HG03175 (cell line): ENCODE measurements around the gene BAHCC1.

Experiments used
- ATAC-seq: cut with Tn5 transposase; IDR thresholded peaks from one replicate; pipeline ENCODE4 v1.9.1; 2021; ENCODE audit warnings: mild to moderate bottlenecking, moderate library complexity; ENCODE audit not compliant: unreplicated experiment

The BAHCC1 gene

DNA sequence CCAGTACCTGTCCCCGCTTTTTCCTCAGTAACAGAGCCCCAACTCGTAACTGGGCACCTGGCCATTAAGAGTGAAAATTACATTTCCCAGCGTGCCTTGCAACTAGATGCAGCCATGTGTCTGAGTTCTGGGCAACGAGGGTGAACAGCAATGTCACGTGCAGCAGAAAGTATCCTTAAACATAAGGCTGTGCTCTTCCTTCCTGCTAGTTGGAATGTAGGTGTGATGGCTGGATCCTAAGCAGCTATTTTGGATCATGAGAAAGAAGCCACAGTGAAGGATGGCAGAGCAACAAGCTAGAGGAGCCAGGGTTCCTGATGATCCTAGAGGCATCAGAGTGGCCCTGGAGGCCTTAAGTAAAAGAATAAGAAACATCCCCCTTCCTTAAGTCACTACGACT, 81.4 kb downstream of the BAHCC1 start:
- no peak for ATAC-seq

DNA sequence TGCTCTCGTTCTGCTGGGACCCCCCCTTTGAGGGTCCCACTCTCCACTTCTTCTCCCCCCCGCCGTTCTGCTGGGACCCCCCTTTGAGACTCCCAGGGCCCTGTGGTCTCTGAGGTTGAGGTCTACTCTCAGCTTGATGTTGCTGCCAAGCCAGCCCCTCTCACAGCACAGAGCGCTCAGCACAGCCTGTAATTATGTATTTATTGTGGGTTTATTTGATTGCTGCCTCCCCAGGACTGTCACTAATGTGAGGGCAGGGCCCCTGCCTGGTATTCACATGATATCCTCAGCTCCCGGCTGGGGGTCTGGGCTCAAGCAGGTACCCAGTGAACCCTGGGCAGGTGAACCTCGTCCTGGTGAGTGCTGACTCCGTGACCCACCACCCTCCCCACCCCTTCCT, 81.9 kb downstream of the BAHCC1 start:
- no peak for ATAC-seq

DNA sequence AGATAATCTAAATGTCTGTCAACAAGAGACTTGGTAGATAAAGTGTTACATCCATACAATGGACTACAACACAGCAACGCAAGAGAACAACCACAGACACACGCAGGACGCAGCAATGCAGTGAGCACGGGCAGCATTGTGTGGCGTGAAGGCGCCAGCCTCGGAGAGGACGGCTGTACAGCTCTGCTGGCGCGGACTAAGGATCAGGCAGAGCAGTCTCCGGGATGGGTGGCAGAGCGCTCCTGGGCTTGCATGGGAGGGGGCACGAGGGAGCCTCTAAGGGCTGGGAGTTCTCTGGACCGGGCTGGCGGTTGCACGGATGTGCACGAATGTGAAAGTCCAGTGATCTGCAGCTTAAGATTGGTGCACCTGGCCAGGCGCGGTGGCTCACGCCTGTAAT, 82.9 kb downstream of the BAHCC1 start:
- ATAC-seq, result no peak

DNA sequence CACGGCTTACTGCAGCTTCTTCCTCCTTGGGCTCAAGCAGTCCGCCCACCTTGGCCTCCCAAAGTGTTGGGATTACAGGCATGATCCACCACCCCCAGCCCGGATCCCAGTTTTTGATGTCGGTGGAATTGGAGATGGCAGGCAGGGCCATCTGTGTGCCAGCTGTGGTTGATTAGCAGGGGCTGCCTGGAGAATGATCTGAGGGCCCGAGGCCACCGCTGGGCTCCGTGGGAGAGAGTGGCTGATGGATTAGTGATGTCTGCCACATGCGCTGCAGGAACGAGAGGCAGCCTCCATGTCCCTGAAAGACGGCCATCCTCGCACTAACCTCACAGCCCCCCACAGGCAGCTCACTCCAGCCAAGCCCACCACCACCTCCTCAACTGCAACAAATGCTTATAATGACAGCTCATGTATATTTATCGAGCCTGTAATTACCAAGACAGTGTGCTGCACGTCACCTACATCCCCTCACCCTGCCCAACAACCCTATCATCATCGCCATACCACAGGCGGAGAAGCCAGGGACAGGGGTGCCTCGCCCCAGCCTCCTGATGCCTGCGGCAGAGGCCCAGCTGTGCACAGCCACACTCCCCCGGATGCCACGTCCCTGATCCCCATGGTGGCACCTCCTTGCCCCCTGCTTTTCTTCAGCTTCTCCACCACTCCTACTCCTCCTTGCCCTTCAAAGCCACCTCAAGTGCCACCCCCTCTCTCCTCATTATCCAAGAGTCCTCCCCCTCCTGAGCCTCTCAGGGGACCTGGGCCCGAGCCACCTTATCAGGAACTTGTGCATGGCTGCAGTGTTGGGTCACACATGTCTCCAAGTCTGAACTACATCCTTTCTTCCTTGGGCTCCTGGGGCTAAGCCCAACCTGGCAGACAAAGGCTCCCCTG, 84.2 kb downstream of the BAHCC1 start:
- no peak for ATAC-seq

DNA sequence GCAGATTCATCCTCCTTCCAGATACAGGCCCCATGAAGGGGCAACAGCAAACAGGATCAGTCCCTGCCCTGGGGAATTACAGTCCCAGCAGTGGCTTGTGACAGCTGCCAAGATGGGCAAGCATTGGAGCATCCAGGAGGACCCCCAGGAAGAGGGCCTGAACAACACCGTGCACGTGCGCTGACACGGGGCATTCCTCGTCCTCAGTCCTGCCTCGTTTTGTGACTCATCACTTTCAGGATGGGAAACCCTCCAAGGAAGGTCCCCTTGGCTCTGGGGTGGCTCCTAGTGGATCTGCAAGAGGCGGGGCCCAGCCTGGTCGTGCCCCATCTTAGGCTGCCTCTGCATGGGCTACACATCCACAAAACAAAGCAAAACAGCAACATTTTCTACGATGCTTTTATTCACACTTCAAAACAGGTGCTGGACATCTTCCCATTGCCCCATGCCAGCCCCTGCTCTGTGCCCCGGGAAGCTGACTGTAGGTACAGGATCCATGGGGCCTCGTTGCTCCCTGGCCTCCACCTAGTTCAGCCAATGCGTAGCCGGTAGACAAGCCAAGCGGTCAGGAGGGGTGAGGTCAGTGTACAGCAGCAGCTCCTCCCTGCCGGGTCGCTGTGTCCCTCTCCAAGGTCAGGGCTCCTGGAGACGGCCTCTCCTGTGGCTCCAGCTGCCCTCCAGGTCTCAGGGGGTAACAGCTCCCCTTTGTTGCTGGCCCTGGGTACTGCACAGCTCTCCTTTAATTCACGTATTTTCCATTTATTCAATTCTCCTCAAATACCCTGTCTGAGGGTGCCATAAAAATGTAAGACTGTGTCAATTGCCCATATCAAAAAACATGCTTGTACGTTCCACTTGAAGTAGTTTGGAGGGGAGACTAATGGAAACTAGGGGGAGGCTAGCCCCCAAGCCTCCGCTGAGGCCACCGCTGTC, 85.1 kb downstream of the BAHCC1 start:
- ATAC-seq, result no peak

DNA sequence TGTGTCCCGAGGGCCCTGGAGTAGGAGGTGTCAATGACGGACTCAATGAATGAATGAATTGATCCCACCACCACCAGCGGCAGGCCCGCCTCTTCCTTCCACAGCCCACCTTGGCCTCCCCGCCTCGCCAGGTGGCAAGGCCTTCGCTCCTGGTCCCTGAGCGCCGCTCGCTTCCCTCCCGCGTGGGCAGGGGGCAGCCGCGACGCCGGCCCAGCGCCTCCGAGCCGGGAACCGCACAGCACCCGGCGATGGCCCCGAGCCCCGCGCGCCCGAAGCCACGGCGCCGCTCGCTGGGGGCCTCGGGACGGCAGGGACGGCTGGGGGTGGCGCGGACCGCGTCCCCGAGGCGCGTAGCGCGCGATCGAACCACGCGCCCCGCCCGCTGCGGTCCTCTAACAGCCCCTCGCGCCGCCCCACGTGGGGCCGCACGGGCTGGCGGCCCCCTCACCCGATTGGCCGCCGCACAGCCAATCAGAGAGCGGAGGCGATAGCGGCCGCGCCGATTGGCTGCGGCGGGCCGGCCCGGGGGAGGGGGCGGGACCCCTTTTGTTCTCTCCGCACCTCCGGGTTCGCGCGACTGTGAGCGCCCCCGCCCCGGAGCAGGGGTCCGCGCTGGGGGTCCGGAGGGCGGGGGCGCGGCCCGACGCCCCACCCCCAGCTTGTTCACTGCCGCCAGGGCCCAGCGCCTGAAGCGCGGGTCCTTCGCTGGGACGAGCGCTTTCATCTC, 86.0 kb downstream of the BAHCC1 start:
- ATAC-seq, result no peak

DNA sequence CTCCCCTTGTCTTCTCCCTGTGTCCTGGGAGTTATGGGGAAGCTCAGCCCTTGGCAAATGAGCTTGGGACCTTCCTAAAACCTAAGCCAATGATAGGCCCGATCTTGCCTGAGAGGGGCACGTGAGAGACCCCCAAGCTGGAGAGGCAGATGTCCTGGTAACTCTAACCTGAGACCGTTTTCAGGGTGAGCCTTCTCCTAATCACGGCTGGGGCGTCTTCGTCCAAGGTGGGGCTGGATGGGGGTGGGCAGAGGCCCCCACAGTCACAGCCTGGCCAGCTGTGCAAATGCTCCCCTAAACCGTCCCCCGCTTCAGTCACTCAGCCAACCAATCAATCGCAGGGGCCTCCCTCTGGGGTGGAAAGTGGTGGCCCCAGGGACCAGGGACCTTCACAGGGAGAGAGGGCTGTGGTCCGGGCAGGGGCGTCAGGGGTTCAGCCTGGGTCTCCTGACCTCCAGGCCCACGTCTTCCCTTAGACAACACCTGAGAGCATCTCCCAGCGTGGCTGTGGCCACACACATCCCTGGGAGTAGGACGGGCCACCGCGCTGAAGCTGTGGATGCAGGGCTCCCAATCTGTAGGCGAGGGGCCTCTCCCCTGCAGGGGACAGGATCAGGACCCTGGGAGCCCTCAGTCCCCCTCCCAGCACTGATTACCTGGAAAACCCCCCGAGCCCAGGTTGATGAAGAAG, 86.7 kb downstream of the BAHCC1 start:
- no peak for ATAC-seq

DNA sequence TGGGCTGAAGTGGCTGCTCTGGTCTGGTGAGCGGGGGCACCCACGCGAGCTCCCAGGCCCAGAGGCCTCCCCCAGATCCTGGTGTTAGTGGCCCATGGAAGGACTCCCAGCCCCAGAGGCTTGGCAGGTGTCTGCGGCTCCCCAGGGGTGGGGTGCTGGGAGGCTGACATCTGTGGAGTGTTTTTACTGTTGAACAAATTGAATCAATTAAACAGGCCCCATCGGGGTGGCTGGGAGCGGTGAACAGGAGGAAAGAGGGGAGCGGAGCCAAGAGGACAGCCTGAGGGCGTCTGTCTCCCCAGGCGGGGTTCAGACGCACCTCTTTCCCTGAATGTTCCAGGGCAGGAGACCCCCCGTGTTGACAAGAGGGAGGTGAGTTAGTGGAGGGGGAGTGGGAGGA, 87.4 kb downstream of the BAHCC1 start:
- no peak for ATAC-seq

DNA sequence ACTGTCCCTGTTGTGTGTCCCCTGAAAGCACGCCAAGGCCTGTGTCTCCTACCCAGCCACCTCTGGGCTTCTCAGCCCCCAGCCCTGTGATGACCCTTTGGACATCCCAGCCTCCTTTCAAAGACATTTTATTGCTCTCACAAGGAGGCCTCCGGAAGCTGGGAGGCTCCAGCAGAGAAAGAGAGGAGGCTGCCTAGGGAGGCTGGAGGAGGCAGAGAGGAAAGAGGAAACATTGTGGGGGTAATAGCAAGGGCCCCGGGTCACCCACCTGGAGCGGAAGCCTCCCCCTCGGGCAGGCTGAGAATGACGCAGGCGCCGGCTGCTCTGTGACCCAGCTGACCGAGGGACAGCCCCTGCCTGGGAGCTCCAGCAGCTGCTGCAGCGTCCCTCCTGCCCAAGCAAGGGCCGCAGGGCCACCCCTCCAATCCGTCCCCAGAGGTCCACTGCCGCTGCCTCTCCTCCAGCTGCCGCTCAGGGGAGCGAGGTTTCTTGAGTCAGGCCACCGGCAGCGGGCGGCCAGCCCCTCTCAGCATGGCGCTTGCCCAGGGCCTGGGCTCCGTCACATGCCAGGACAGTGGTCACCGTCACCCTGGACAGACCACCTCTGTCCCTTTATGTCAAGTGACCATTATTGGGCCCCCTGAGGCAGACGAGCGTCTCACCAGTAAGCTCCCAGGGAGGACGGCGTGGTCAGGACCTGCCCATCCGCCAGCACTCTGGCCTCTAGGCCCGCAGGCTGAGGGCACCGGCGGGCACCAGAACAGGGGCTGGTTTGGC, 88.0 kb downstream of the BAHCC1 start:
- no peak for ATAC-seq

DNA sequence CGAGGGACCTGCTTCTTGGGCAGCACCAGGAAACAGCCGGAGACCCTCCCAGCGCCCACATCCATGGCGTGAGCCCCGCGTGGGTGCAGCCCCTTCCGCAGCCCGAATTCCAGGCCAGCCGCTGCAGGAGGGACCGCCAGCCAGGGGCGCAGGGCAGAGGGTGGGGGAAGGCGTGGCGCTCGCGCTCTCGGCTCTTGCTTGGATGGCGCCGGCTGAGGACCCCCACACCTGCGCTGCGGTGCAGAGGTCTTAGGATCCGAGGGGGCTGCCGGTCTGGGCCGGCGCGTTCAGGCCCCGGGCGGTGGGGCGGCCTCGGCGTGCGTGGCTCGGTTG, 88.6 kb downstream of the BAHCC1 start:
- ATAC-seq, result peak; percentile 11

DNA sequence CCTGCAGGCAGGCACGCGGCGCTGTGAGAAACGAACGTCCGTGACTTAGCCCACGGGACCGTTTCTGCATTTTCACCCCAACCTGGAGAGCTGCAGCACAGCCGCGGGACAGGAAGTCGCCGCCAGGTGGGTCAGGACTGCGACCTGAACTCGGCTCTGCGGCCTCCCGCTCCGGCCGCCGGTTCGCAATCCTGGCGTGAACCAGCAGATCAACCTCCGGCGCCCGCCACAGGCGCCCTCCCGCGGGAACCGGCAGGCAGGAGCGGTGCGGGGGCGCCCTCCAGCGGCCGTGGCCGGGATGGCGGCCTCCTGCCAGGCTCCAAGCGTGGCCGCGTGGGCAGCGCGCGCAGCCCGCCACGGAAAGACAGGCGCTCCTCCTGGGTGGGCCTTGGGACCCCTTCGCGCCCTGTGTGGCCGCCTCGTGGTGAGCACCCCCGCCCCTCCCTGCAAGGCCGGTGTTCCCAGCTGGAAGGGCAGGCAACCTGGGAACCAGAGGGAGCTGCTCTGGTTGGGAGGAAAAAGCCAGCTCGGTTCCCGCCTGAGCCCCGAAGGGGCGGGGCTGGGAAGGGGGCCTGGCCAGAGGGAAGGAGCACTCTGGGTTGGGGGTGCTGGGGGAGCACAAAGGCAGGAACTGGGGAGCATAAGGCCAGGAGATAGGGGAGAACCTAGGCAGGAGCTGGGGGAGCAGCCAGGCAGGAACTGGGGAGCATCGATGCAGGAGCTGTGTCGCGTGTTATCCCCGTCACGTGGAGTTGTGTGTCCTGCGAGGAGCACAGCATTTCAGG, 89.1 kb downstream of the BAHCC1 start:
- ATAC-seq, result peak; percentile 75

DNA sequence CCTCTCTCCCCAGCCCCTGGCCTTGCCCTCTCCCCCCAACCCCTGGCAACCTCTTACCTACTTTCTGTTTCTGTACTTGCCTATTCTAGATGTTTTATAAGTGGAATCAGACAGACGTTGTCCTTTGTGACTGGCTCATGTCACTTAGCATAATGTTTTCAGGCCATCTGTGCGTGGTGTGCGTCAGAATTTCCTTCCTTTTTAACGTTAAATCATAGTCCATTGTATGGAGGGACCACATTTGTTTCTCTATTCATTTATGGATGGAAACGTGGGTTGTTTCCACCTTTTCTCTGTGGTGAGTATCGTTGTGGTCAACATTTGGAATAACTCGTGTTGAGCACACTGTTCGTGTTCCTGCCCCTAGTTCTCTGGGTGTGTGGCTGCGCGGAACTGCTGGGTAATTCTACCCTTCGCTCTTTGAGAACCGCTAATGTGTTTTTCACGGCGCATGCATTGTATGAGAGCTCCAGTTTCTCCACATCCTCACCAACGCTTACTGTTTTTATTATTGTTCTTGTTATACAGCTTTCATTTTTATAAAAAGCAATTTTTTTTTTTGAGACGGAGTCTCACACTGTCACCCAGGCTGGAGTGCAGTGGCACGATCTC, 91.0 kb downstream of the BAHCC1 start:
- no peak for ATAC-seq

DNA sequence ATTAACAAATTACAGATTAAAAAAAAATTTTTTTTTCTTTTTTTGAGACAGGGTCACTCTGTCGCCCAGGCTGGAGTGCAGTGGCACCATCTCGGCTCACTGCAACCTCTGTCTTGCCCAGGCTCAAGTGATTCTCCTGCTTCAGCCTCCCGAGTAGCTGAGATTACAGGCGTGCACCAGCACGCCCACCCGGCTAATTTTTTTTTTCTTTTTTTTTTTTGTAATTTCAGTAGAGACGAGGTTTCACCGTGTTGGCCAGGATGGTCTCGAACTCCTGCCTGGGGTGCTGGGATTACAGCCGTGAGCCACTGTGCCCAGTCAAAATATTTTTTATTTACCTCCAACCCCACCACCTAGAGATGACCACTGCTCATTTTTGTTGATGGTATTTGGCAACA, 91.8 kb downstream of the BAHCC1 start:
- ATAC-seq, result no peak

DNA sequence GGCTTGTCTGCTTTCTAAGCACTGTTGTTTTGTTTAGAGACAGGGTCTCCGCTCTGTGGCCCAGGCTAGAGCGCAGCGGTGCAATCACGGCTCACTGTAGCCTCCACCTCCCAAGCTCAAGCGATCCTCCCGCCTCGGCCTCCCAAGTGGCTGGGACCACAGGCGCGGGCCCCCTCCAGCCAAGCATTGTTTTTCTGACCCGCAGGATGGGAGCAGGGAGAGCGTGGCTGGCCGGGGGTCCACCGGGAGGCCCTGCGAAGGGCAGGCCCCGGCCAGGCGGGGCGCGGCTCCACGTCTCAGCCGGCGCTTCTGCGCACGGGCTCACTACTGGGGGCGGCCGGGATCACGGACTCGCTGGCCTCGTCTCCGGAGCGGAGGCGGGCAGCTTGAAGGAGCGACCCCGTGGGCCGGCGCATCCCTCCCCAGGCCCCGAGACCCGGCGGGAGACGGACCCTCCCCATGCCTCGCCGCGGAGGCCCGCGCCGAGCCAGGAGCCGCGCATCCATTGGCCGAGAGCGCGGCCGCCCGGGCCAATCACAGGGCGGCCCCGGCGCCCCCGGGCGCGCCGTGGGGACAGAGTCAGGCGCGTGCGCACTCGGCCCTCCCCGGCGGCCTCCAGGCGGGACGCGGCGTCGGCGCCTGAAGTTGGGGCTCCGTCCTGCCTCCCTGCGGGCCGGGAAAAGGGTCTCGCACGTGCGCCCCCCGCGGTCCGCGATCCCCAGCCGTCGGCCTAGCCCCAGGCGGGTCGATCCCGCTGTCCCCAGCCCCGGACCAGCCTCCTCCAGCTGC, 92.4 kb downstream of the BAHCC1 start:
- no peak for ATAC-seq

DNA sequence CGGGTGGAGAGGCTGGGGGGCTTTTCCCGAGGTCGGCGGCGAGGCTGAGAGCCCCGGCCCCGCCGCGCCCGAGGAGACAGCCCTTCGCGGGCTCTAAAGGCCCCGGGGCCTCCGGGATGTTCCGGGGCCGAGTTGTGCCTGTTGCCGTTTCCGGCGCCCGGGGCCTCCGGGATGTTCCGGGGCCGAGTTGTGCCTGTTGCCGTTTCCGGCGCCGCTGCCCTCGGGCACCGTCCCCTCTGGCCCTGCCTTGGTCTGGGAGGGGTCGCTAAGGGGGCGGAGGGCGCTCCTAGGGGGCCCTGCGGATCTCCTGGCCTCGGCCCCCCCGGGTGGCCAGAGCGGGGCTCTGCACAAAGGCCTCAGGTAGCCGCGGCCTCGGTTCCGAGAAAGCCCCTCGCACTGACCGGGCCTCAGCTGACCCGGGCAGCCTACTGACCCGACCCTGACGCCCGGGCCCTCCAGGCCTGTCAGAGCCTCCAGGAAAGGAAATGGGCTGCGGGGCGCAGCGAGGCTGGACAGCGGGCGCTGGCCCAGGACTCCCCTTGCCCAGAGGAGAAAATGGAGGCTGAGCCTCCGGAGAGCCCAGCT, 93.1 kb downstream of the BAHCC1 start:
- no peak for ATAC-seq

DNA sequence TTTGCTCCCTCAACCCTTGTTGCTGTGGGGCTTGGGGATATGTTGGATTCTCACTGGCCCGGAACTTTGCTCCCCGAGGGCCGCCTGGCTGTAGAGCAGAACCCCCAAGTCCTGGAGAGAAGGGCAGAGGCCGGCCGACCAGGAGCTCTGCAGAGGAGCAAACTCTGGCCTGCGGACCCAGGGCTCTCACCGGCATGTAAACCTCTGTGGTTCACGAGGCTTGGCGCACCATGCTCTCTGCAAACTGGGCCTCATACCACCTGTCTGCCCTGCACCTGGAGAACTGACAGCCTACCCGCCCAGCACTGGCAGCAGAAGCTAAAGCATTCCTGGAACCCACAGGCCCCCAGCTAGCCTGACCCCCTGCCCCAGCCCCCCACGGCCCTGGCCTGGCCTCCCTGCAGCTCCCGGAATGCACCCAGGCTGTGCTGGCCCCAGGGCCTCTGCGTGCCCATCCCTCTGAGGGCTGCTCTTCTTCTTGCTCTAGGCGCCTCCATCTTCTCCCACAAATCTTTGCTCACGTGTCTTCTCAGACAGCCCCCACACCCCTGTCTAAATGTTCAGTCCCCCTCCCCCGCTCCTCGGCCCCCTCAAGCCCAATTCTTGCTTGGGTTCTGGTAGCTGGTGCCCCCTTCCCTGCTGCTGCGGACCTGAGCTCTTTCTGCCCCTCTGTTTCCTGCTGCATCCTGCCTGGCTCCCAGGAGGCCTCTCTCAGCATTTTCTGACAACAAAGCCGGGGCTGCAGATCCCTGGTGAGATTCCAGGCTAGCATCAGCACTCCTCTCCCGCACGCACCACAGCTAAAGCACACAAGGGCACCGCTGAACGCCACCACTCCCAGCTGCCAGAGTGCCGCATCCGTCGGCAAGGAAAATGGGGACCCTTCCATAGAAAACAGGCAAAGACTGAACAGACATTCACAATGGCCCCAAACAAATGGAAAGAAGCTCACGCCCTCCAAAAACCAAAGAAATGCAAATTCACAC, 94.0 kb downstream of the BAHCC1 start:
- ATAC-seq, result no peak
